Thymus (tissue), 11 donors: Measurements from ENCODE around the gene HOXC6. TPM values are rescaled to one million over a fixed set of nuclear protein-coding genes. Genes with fewer than 3 reads are reported as not detected.

Experiments
- DNase-seq, 9 donors: peaks; one replicate each; pipeline ENCODE4 v3.0.0-alpha.2; 2013; ENCODE audit warnings: low spot score in 9 of 9, low read depth in 6 of 9, missing footprints in 1 of 9
- H3K27ac ChIP-seq, 2 donors: one replicate each; pipeline ENCODE4 v1.5.1; 2013; ENCODE audit warnings: control low read depth in 1 of 2, low read depth in 1 of 2, low read length in 1 of 2, mild to moderate bottlenecking in 1 of 2, moderate library complexity in 1 of 2
- H3K27me3 ChIP-seq, 2 donors: one replicate each; pipeline ENCODE4 v1.5.1; 2013; ENCODE audit warnings: low read length in 1 of 2; ENCODE audit not compliant: control insufficient read depth in 2 of 2, insufficient read depth in 1 of 2
- H3K36me3 ChIP-seq, 2 donors: one replicate each; pipeline ENCODE4 v1.5.1; 2013; ENCODE audit warnings: low read length in 1 of 2, mild to moderate bottlenecking in 1 of 2, moderate library complexity in 1 of 2; ENCODE audit not compliant: control insufficient read depth in 2 of 2, insufficient read depth in 2 of 2
- H3K4me1 ChIP-seq, 2 donors: one replicate each; pipeline ENCODE4 v1.5.1; 2013; ENCODE audit warnings: low read length in 2 of 2; ENCODE audit not compliant: control insufficient read depth in 2 of 2, insufficient read depth in 2 of 2
- H3K4me3 ChIP-seq, 2 donors: one replicate each; pipeline ENCODE4 v1.5.1; 2013; ENCODE audit warnings: low read length in 2 of 2, control low read depth in 1 of 2, mild to moderate bottlenecking in 1 of 2
- H3K9me3 ChIP-seq, 2 donors: one replicate each; pipeline ENCODE4 v1.5.1; 2013; ENCODE audit warnings: low read length in 1 of 2, mild to moderate bottlenecking in 1 of 2; ENCODE audit not compliant: control insufficient read depth in 2 of 2, insufficient read depth in 1 of 2
- WGBS: extraction: QIAGEN DNeasy Blood & Tissue Kit; methylation state at CpG from one replicate; pipeline ENCODE4 v1.1.7; 2013; 5-methylcytosine and 5-hydroxymethylcytosine counted together
- polyA plus RNA-seq: library from polyadenylated mRNA; stranded (reverse); fragments of 200-250 nt; gene quantifications from one replicate; pipeline ENCODE4 v1.2.3, GENCODE V29; 2013
- total RNA-seq: library from RNA; stranded (reverse); fragments of 120-200 nt; gene quantifications from one replicate; pipeline ENCODE4 v1.2.4, GENCODE V29; 2013
- donor health status: healthy.

The HOXC6 gene
- total and polyA plus RNA-seq, 2 donors: 0.14 to 0.43 TPM

DNA sequence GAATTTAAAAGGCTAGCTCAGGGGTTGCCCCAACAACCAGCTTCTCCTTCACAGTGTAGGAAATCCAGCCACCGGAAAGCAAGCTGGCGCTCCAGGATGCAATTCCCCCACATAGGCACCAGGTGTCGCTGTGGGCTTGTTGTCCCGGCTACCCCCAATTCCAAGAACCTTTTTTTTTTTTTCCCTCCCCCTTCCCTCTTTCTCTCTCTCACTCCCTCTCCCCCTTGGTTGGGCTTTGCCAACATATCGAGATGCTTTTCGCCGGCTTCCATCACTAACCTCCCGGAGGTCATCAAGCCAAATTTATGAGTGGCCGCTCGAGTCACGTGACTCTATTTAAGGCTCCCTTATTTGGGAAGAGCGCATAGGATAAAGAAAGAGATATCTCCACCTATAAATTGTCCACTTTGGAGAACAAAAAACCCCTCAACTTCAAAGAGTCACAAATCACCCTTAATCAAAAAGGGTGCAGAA lies 4.4 kb downstream of the HOXC6 start, which contains the start of gene HOXC5:
TSS of gene HOXC5 (plus strand) at position 424 of the 474 bp plus-strand sequence. CDS start 73 bp downstream, outside the sequence.
- H3K27me3 ChIP-seq: peaks cover 92 to 100% of the 10 kb centered on the region in 2 donors
- H3K4me3 ChIP-seq: no peak within 1 kb of the TSS
- no peaks in the 10 kb centered on the region for H3K4me1 ChIP-seq
- WGBS: 6% methylated on average over 12 of the region's 12 CpGs
- DNase-seq: peak in 8 of 9 donors; percentile 9 to 64 (median 30)
- peaks cover 10 to 13% of the 10 kb centered on the region in 2 donors for H3K9me3 ChIP-seq
- H3K27ac ChIP-seq: no peak within 1 kb of the TSS
- peaks cover 0 to 3% of the 10 kb centered on the region in 2 donors for H3K36me3 ChIP-seq

- Histone ChIP-seq H3K27me3 (peaks cover 91 to 100% of the 10 kb centered on the region in 2 donors), H3K4me1 (no peaks in the 10 kb centered on the region), H3K9me3 (peaks cover 10 to 13% of the 10 kb centered on the region in 2 donors), H3K4me3 (no peak overlapping the region), H3K36me3 (peaks cover 0 to 3% of the 10 kb centered on the region in 2 donors), H3K27ac (no peak overlapping the region)
- no peak for DNase-seq
- WGBS: 6% methylated on average over 61 of the region's 61 CpGs
Observed at GRCh38 chr12:54033106-54033979, 5.1 kb downstream of the HOXC6 start.

DNA sequence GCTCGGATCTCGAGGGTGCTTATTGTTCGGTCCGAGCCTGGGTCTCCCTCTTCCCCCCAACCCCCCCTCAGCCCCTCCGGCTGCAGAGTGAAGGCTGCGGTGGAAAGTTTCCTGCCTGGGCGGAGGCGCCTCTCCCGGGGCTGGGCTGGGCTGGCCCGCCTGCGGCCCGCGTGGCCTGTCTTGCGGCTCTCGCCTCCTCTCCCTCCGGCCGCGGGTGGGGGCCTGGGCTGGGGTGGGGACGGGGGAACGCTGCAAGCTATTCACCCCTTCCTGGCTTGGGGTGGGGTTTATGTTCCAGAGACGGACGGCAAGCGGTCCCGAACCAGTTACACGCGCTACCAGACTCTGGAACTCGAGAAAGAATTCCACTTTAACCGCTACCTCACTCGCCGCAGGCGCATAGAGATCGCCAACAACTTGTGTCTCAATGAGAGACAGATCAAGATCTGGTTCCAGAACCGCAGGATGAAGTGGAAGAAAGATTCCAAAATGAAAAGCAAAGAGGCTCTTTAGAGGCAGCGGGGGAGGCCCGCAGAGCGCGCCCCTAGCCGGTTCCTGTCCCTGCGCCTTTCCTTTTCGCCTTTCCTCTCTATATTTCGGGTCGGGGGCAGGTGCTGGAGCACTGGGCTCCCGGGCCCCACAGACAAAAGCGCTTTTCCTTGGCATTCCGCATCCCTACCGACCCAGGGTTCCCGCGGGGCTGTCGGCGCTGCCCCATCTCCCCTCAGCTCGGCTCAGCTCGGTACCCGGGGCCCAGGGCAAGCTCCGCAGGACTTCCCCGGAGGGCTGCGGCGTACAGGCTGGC lies 5.9 kb downstream of the HOXC6 start:
- WGBS: 5% methylated on average over 57 of the region's 57 CpGs
- Histone ChIP-seq H3K36me3 (peaks cover 0 to 3% of the 10 kb centered on the region in 2 donors), H3K27ac (no peak overlapping the region), H3K27me3 (peaks cover 90 to 100% of the 10 kb centered on the region in 2 donors), H3K9me3 (peaks cover 10 to 13% of the 10 kb centered on the region in 2 donors), H3K4me3 (no peak overlapping the region), H3K4me1 (no peaks in the 10 kb centered on the region)
- DNase-seq: no peak

- no peaks in the 10 kb centered on the region for H3K4me1 ChIP-seq
- no peak overlapping the region for H3K27ac ChIP-seq
- 34% methylated on average over 22 of the region's 22 CpGs for WGBS
- peaks cover 10 to 13% of the 10 kb centered on the region in 2 donors for H3K9me3 ChIP-seq
- peaks cover 93 to 100% of the 10 kb centered on the region in 2 donors for H3K27me3 ChIP-seq
- H3K36me3 ChIP-seq: peaks cover 0 to 3% of the 10 kb centered on the region in 2 donors
- no peak for DNase-seq
- no peak overlapping the region for H3K4me3 ChIP-seq
Observed at GRCh38 chr12:54034785-54035310, 6.6 kb downstream of the HOXC6 start.

- Histone ChIP-seq H3K27ac (no peak overlapping the region), H3K4me1 (no peaks in the 10 kb centered on the region), H3K27me3 (peaks cover 95 to 100% of the 10 kb centered on the region in 2 donors), H3K36me3 (peaks cover 0 to 3% of the 10 kb centered on the region in 2 donors), H3K9me3 (peaks cover 10 to 13% of the 10 kb centered on the region in 2 donors), H3K4me3 (no peak overlapping the region)
- 82% methylated on average over 6 of the region's 6 CpGs for WGBS
- DNase-seq: no peak
Observed at GRCh38 chr12:54035568-54036264, 7.5 kb downstream of the HOXC6 start.

GRCh38 chr12:54036620-54037359 lies 8.6 kb downstream of the HOXC6 start:
- H3K4me3 ChIP-seq: no peak overlapping the region
- H3K9me3 ChIP-seq: peaks cover 10 to 13% of the 10 kb centered on the region in 2 donors
- peaks cover 0 to 3% of the 10 kb centered on the region in 2 donors for H3K36me3 ChIP-seq
- 62% methylated on average over 14 of the region's 14 CpGs for WGBS
- no peak for DNase-seq
- H3K4me1 ChIP-seq: no peaks in the 10 kb centered on the region
- H3K27me3 ChIP-seq: peaks cover 89 to 100% of the 10 kb centered on the region in 2 donors
- no peak overlapping the region for H3K27ac ChIP-seq

- H3K4me3 ChIP-seq: no peak overlapping the region
- H3K36me3 ChIP-seq: no peaks in the 10 kb centered on the region
- no peaks in the 10 kb centered on the region for H3K4me1 ChIP-seq
- DNase-seq: no peak
- H3K27ac ChIP-seq: no peak overlapping the region
- H3K9me3 ChIP-seq: peaks cover 7 to 11% of the 10 kb centered on the region in 2 donors
- WGBS: 46% methylated on average over 14 of the region's 14 CpGs
- H3K27me3 ChIP-seq: peaks cover 84 to 99% of the 10 kb centered on the region in 2 donors
Observed at GRCh38 chr12:54037360-54038283, 9.4 kb downstream of the HOXC6 start.
